Body of pancreas (tissue), 4 donors: ENCODE measurements around the gene TRAF1. TPM values are rescaled to one million over a fixed set of nuclear protein-coding genes. Genes with fewer than 3 reads are reported as not detected.
"Not testable (repeated sequence)": the region's sequence is repeated elsewhere in the genome, so short reads cannot be mapped to it uniquely, and the experiment has no call there.

Source experiments
- ATAC-seq: fragments of 150-250 bp; one replicate; pipeline ENCODE4 v1.9.1; 2016
- DNase-seq, 4 donors: peaks; one replicate each; pipeline ENCODE4 v3.0.0-alpha.2; 2019
- H3K27ac ChIP-seq, 4 donors: fragments of 200-600 bp; sonication (generic); 1 replicate in 3 of 4; 2 replicates in 1 of 4; pipeline versions ENCODE4 v1.5.1 to v1.6.1; 2016 to 2019; ENCODE audit warnings: mild to moderate bottlenecking in 1 of 4, mixed read lengths in 1 of 4, moderate library complexity in 1 of 4
- H3K27me3 ChIP-seq, 2 donors: fragments of 200-600 bp; sonication (generic); one replicate each; pipeline ENCODE4 v1.6.0; 2016; ENCODE audit warnings: mild to moderate bottlenecking in 1 of 2
- H3K36me3 ChIP-seq, 2 donors: fragments of 200-600 bp; sonication (generic); replicated peaks in 1 of 2; 2 replicates each; pipeline ENCODE4 v1.5.1; 2016; ENCODE audit warnings: low read depth in 2 of 2; ENCODE audit not compliant: insufficient read depth in 1 of 2
- H3K4me1 ChIP-seq: fragments of 200-600 bp; sonication (generic); one replicate; pipeline ENCODE4 v1.6.0; 2016
- H3K4me3 ChIP-seq, 2 donors: fragments of 200-600 bp; sonication (generic); 1 replicate in 1 of 2; 2 replicates in 1 of 2; pipeline ENCODE4 v1.5.1; 2016 to 2019
- H3K9me3 ChIP-seq, 3 donors: fragments of 200-600 bp; sonication (generic); 1 replicate in 2 of 3; 2 replicates in 1 of 3; pipeline ENCODE4 v1.5.1; 2016
- CTCF ChIP-seq, 7 experiments: fragments of 450-650 bp in 4 of 7; fragments of 200-600 bp in 3 of 7; sonication (generic) in 3 of 7; IDR thresholded peaks; one replicate each; pipeline ENCODE4 v1.5.1; 2016 to 2019; ENCODE audit warnings: antibody characterized with exemption in 7 of 7
- POLR2A ChIP-seq, 3 donors: fragments of 450-650 bp; IDR thresholded peaks; one replicate each; pipeline ENCODE4 v1.6.1; 2016; ENCODE audit warnings: antibody characterized with exemption in 3 of 3, mild to moderate bottlenecking in 2 of 3
- WGBS, 2 donors: methylation state at CpG; one replicate each; pipeline ENCODE4 v1.1.5; 2017; 5-methylcytosine and 5-hydroxymethylcytosine counted together
- intact Hi-C: fragments of 100-400 bp; cut with DNase I; formaldehyde crosslinking; loops from one replicate; pipeline ENCODE4 v1.15.1; 2023
- total RNA-seq, 2 donors: library from RNA; depleted of rRNA; stranded (reverse); fragments of >200 nt; gene quantifications; one replicate each; pipeline ENCODE4 v1.1.0, GENCODE V29; 2016

TRAF1 gene
- total RNA-seq = 1 to 10 TPM; 4.4 to 8.2 TPM

- H3K4me3 ChIP-seq = no peak within 1 kb of the TSS
- peaks cover 13% of the 10 kb centered on the region for H3K4me1 ChIP-seq
- WGBS, 2 donors = 60 to 77% methylated on average over 6 of the region's 6 CpGs
- H3K27ac ChIP-seq = peak within 1 kb of the TSS in 3 of 4 donors; percentile 2 to 44 (median 43)
- peak in 1 of 4 donors; percentile 19 for DNase-seq
- H3K9me3 ChIP-seq = no peaks in the 10 kb centered on the region
- intact Hi-C loops = loop anchor here (5.0 kb wide), 1 partner anchor 49 kb away; the partner anchor contains the start of gene PHF19
- ATAC-seq = no peak
- H3K36me3 ChIP-seq = no peaks in the 10 kb centered on the region
- TF ChIP-seq POLR2A (IDR thresholded peaks at IDR 0.05) = no peak
- no peak for TF ChIP-seq CTCF (IDR thresholded peaks at IDR 0.05)
- H3K27me3 ChIP-seq = no peaks in the 10 kb centered on the region
These were observed at the start of gene TRAF1 for GRCh38 chr9:120926397-120926928. Gene TRAF1 (minus strand): TSS chr9:120926796. CDS start chr9:120926075, 721 bp downstream.

DNA sequence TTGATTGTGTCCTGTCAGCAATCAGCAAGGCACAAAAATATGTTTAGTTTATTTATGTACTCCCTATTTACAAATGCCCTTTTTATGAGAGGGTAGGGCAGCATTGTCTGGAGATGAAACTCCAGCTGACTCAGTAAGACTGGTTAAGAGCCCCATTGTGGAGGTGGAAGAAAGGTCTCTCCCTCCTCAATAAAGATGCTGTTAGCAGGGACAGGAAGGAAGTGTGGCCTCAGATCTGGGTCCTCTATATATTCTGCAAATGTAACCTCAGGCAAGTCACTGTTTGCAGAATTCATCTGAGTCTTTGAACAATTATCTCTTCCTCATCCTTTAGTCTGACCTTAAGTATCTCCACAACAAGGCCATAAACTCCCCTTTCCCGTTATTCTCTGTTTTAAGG is 48.3 kb upstream of the TRAF1 start:
- Histone ChIP-seq H3K27ac (no peak overlapping the region), H3K27me3 (no peaks in the 10 kb centered on the region), H3K4me3 (no peak overlapping the region), H3K4me1 (no peaks in the 10 kb centered on the region), H3K9me3 (no peaks in the 10 kb centered on the region), H3K36me3 (peaks cover 0 to 2% of the 10 kb centered on the region in 2 donors)
- intact Hi-C loops = loop anchor here (10.0 kb wide), 1 partner anchor 60 kb away; no protein-coding TSS in a partner anchor
- 79 to 91% methylated on average over 1 of the region's 1 CpG for WGBS, 2 donors
- TF ChIP-seq POLR2A (IDR thresholded peaks at IDR 0.05) = no peak
- TF ChIP-seq CTCF (IDR thresholded peaks at IDR 0.05) = no peak
- ATAC-seq = no peak
- no peak for DNase-seq

GRCh38 chr9:120974181-120974580 is 47.6 kb upstream of the TRAF1 start:
- TF ChIP-seq CTCF (IDR thresholded peaks at IDR 0.05) (no peak), POLR2A (IDR thresholded peaks at IDR 0.05) (no peak)
- intact Hi-C loops = loop anchor here (10.0 kb wide), 1 partner anchor 59 kb away; no protein-coding TSS in a partner anchor
- H3K27ac ChIP-seq = no peak overlapping the region
- H3K27me3 ChIP-seq = no peaks in the 10 kb centered on the region
- ATAC-seq = no peak
- 93 to 100% methylated on average over 2 of the region's 2 CpGs for WGBS, 2 donors
- DNase-seq = no peak
- no peaks in the 10 kb centered on the region for H3K9me3 ChIP-seq
- no peaks in the 10 kb centered on the region for H3K4me1 ChIP-seq
- H3K36me3 ChIP-seq = no peaks in the 10 kb centered on the region
- H3K4me3 ChIP-seq = no peak overlapping the region

GRCh38 chr9:120971938-120972337 is 45.3 kb upstream of the TRAF1 start:
- no peak overlapping the region for H3K4me3 ChIP-seq
- H3K4me1 ChIP-seq = no peaks in the 10 kb centered on the region
- TF ChIP-seq POLR2A (IDR thresholded peaks at IDR 0.05) = no peak
- no peak for TF ChIP-seq CTCF (IDR thresholded peaks at IDR 0.05)
- ATAC-seq (no peak), DNase-seq (no peak)
- H3K27me3 ChIP-seq = no peaks in the 10 kb centered on the region
- no peak overlapping the region for H3K27ac ChIP-seq
- no peaks in the 10 kb centered on the region for H3K9me3 ChIP-seq
- no peaks in the 10 kb centered on the region for H3K36me3 ChIP-seq
- intact Hi-C loops = loop anchor here (10.0 kb wide), 1 partner anchor 57 kb away; no protein-coding TSS in a partner anchor

DNA sequence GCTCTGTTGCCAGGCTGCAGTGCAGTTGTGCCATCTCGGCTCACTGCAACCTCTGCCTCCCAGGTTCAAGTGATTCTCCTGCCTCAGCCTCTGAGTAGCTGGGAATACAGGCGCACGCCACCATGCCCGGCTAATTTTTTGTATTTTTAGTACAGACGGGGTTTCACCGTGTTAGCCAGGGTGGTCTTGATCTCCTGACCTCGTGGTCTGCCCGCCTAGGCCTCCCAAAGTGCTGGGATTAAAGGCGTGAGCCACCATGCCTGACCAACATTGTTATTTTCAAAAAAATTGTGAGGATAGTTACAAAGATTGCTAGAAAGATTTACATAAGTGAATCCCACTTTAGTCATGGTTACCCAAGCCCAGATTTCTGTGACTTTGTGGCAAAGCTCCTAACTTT is 44.9 kb upstream of the TRAF1 start:
- not testable (repeated sequence) for H3K4me1 ChIP-seq, H3K27me3 ChIP-seq, ATAC-seq, H3K27ac ChIP-seq, H3K4me3 ChIP-seq, H3K9me3 ChIP-seq, DNase-seq, H3K36me3 ChIP-seq
- WGBS, 2 donors = 90 to 93% methylated on average over 9 of the region's 9 CpGs
- intact Hi-C loops = loop anchor here (10.0 kb wide), 1 partner anchor 57 kb away; no protein-coding TSS in a partner anchor
